Measurements from ENCODE around the gene IRF2BP1. TPM values are rescaled to one million over a fixed set of nuclear protein-coding genes. Genes with fewer than 3 reads are reported as not detected.

Gene IRF2BP1
- total RNA-seq, 4 donors from 2014 or later, result 18.2 to 26.4 (median 23.1) TPM

DNA sequence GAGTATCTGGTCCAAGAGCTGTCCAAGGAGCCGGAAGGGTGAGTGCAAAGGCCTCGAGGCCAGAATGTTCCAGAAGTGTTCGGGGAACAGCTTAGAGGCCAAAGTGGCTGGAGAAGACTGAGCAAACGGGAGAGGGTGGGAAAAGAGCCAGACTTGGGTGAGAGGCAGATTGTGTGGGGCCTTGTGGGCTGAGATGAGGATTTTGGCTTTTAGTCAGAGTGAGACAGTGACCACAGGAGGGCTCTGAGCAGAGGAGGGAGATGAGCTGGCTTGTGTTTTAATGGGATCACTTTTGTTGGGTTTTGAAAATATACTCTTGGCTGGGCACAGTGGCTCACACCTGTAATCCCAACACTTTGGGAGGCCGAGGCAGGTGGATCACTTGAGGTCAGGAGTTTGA is 23.0 kb upstream of the IRF2BP1 start:
- Histone ChIP-seq H3K36me3 (no peaks in the 10 kb centered on the region), H3K4me1 (no peaks in the 10 kb centered on the region)

DNA sequence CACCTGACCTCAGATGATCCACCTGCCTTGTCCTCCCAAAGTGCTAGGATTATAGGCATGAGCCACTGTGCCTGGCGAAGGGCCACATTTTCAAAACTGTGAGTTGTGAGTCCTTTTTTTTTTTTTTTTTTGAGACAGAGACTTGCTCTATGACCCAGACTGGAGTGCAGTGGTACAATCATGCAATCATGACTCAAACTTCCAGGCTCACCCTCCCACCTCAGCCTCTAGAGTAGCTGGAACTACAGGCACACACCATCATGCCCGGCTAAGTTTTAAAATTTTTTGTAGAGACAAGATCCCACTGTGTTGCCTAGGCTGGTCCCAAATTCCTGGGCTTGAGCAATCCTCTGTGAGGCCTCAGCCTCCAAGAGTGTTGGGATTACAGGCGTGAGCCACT is 20.3 kb upstream of the IRF2BP1 start:
- Histone ChIP-seq H3K4me3 (no peak overlapping the region), H3K27me3 (no peaks in the 10 kb centered on the region), H3K4me1 (peaks cover 0 to 12% (median 6%) of the 10 kb centered on the region in 4 donors), H3K27ac (no peak overlapping the region), H3K9me3 (no peaks in the 10 kb centered on the region), H3K36me3 (no peaks in the 10 kb centered on the region)
- no peak for TF ChIP-seq CTCF (IDR thresholded peaks at IDR 0.05)
- no peak for TF ChIP-seq POLR2A (IDR thresholded peaks at IDR 0.05)
- no peak for DNase-seq

More for the DNA sequence above, 23.0 kb upstream of the IRF2BP1 start:
- H3K9me3 ChIP-seq, result no peaks in the 10 kb centered on the region
- H3K4me3 ChIP-seq, result no peak overlapping the region
- no peaks in the 10 kb centered on the region for H3K27me3 ChIP-seq
- TF ChIP-seq CTCF (IDR thresholded peaks at IDR 0.05), result no peak
- no peak for TF ChIP-seq POLR2A (IDR thresholded peaks at IDR 0.05)
- no peak overlapping the region for H3K27ac ChIP-seq
- DNase-seq, result no peak

GRCh38 chr19:45905011-45905410 is 19.1 kb upstream of the IRF2BP1 start:
- TF ChIP-seq POLR2A (IDR thresholded peaks at IDR 0.05) (no peak), CTCF (IDR thresholded peaks at IDR 0.05) (no peak)
- Histone ChIP-seq H3K9me3 (no peaks in the 10 kb centered on the region), H3K27ac (no peak overlapping the region), H3K4me3 (no peak overlapping the region), H3K4me1 (peaks cover 0 to 17% (median 8%) of the 10 kb centered on the region in 4 donors), H3K27me3 (no peaks in the 10 kb centered on the region), H3K36me3 (no peaks in the 10 kb centered on the region)
- DNase-seq, result no peak

- DNase-seq, result peak; percentile 94 to 99 (median 99)
- Histone ChIP-seq H3K27ac (peak overlapping the region; percentile 67 to 84 (median 80)), H3K27me3 (no peaks in the 10 kb centered on the region), H3K36me3 (peaks cover 0 to 17% (median 0%) of the 10 kb centered on the region in 3 donors), H3K9me3 (no peaks in the 10 kb centered on the region), H3K4me3 (peak overlapping the region; percentile 51 to 79 (median 66)), H3K4me1 (peaks cover 0 to 17% (median 8%) of the 10 kb centered on the region in 4 donors)
- peak in 2 of 6 experiments; percentile 1 to 11 for TF ChIP-seq CTCF (IDR thresholded peaks at IDR 0.05)
- TF ChIP-seq POLR2A (IDR thresholded peaks at IDR 0.05), result peak; percentile 54 to 63
Observed at GRCh38 chr19:45902651-45903625, 17.0 kb upstream of the IRF2BP1 start.

- H3K9me3 ChIP-seq, result no peaks in the 10 kb centered on the region
- H3K27ac ChIP-seq, result peak within 1 kb of the TSS; percentile 67 to 84 (median 80)
- peaks cover 0 to 18% (median 0%) of the 10 kb centered on the region in 3 donors for H3K36me3 ChIP-seq
- peak within 1 kb of the TSS; percentile 51 to 79 (median 66) for H3K4me3 ChIP-seq
- TF ChIP-seq CTCF (IDR thresholded peaks at IDR 0.05) (no peak), POLR2A (IDR thresholded peaks at IDR 0.05) (no peak)
- H3K27me3 ChIP-seq, result no peaks in the 10 kb centered on the region
- peaks cover 0 to 17% (median 8%) of the 10 kb centered on the region in 4 donors for H3K4me1 ChIP-seq
- DNase-seq, result no peak
Observed at GRCh38 chr19:45901912-45902650, 16.1 kb upstream of the IRF2BP1 start, which contains the start of gene MYPOP. MYPOP (minus strand) TSS chr19:45902613; CDS start chr19:45901773, 840 bp downstream.

All from Peyer's patch (tissue), 4 donors.